Left lung (tissue), 10 donors: ENCODE measurements around the gene CDK5. TPM values are rescaled to one million over a fixed set of nuclear protein-coding genes. Genes with fewer than 3 reads are reported as not detected.

Experiments used
- ATAC-seq: fragments of 200-7000 bp; cut with Tn5 transposase; one replicate; pipeline ENCODE4 v1.9.1; 2020; ENCODE audit warnings: moderate library complexity
- DNase-seq, 4 donors: peaks; one replicate each; pipeline ENCODE4 v3.0.0-alpha.2; 2013 to 2020
- H3K27ac ChIP-seq, 2 donors: fragments of 200-600 bp; sonication (generic) in 1 of 2; one replicate each; pipeline versions ENCODE4 v1.5.0 to v1.8.0; 2020 to 2021
- H3K27me3 ChIP-seq, 2 donors: fragments of 200-600 bp; sonication (generic) in 1 of 2; one replicate each; pipeline versions ENCODE4 v1.5.0 to v1.8.0; 2020 to 2021
- H3K36me3 ChIP-seq, 2 donors: fragments of 200-600 bp; sonication (generic) in 1 of 2; one replicate each; pipeline versions ENCODE4 v1.5.0 to v1.8.0; 2020 to 2021
- H3K4me1 ChIP-seq, 2 donors: fragments of 200-600 bp; one replicate each; pipeline ENCODE4 v1.8.0; 2021
- H3K4me3 ChIP-seq, 2 donors: fragments of 200-600 bp; sonication (generic) in 1 of 2; one replicate each; pipeline versions ENCODE4 v1.5.0 to v1.8.0; 2020 to 2021; ENCODE audit warnings: mild to moderate bottlenecking in 1 of 2
- H3K9me3 ChIP-seq, 2 donors: fragments of 200-600 bp; sonication (generic) in 1 of 2; one replicate each; pipeline versions ENCODE4 v1.5.0 to v1.8.0; 2020 to 2021
- CTCF ChIP-seq, 2 donors: fragments of 200-600 bp; sonication (generic) in 1 of 2; IDR thresholded peaks; one replicate each; pipeline versions ENCODE4 v1.5.0 to v1.8.0; 2021; ENCODE audit warnings: antibody characterized with exemption in 2 of 2
- intact Hi-C, 2 donors: fragments of 100-400 bp; cut with DNase I; formaldehyde crosslinking; loops; one replicate each; pipeline versions ENCODE4 v1.11.2 to v1.14.2; 2022
- polyA plus RNA-seq, 6 donors: library from polyadenylated mRNA; unstranded; fragments of 120-200 nt; gene quantifications; one replicate each; pipeline ENCODE4 v1.2.1, GENCODE V29; 2013; ENCODE audit not compliant: insufficient read length in 6 of 6
- total RNA-seq, 2 donors: library from RNA; stranded (reverse); fragmentation: NEBNext Ultra II Directional; extraction: Animal tissue kit (Norgen Biotek cat#: 25700); gene quantifications; one replicate each; pipeline ENCODE4 v1.2.1, GENCODE V29; 2021
- donor health status: DM: no; HTN: yes; CAD: no.
- donor health status: DM: no; HTN: no; CAD: no.

The CDK5 gene
- total and polyA plus RNA-seq, 8 donors: 13.8 to 17.1 (median 14.7) TPM

- peak overlapping the region in 1 of 2 donors; percentile 26 for H3K4me3 ChIP-seq
- intact Hi-C loops: no loop called here
- peaks cover 16 to 64% of the 10 kb centered on the region in 2 donors for H3K4me1 ChIP-seq
- H3K9me3 ChIP-seq: no peaks in the 10 kb centered on the region
- TF ChIP-seq CTCF (IDR thresholded peaks at IDR 0.05): no peak
- peak; percentile 14 for ATAC-seq
- H3K27ac ChIP-seq: no peak overlapping the region
- no peak for DNase-seq
- H3K27me3 ChIP-seq: peaks cover 3 to 81% of the 10 kb centered on the region in 2 donors
- H3K36me3 ChIP-seq: no peaks in the 10 kb centered on the region
Observed at GRCh38 chr7:151011097-151011409, 46.6 kb downstream of the CDK5 start.

GRCh38 chr7:151010307-151011096 is 47.2 kb downstream of the CDK5 start:
- DNase-seq (peak in 1 of 4 donors; percentile 60), ATAC-seq (peak; percentile 60)
- peak overlapping the region in 1 of 2 donors; percentile 26 for H3K4me3 ChIP-seq
- H3K36me3 ChIP-seq: no peaks in the 10 kb centered on the region
- H3K4me1 ChIP-seq: peaks cover 16 to 64% of the 10 kb centered on the region in 2 donors
- H3K9me3 ChIP-seq: no peaks in the 10 kb centered on the region
- intact Hi-C loops: no loop called here
- TF ChIP-seq CTCF (IDR thresholded peaks at IDR 0.05): no peak
- H3K27ac ChIP-seq: peak overlapping the region in 1 of 2 donors; percentile 38
- peaks cover 3 to 75% of the 10 kb centered on the region in 2 donors for H3K27me3 ChIP-seq

GRCh38 chr7:151010037-151010306 is 47.7 kb downstream of the CDK5 start:
- Histone ChIP-seq H3K4me3 (no peak overlapping the region), H3K27ac (no peak overlapping the region), H3K27me3 (peaks cover 3 to 72% of the 10 kb centered on the region in 2 donors), H3K4me1 (peaks cover 16 to 60% of the 10 kb centered on the region in 2 donors), H3K9me3 (no peaks in the 10 kb centered on the region), H3K36me3 (no peaks in the 10 kb centered on the region)
- no peak for TF ChIP-seq CTCF (IDR thresholded peaks at IDR 0.05)
- no peak for ATAC-seq
- no peak for DNase-seq
- intact Hi-C loops: no loop called here

DNA sequence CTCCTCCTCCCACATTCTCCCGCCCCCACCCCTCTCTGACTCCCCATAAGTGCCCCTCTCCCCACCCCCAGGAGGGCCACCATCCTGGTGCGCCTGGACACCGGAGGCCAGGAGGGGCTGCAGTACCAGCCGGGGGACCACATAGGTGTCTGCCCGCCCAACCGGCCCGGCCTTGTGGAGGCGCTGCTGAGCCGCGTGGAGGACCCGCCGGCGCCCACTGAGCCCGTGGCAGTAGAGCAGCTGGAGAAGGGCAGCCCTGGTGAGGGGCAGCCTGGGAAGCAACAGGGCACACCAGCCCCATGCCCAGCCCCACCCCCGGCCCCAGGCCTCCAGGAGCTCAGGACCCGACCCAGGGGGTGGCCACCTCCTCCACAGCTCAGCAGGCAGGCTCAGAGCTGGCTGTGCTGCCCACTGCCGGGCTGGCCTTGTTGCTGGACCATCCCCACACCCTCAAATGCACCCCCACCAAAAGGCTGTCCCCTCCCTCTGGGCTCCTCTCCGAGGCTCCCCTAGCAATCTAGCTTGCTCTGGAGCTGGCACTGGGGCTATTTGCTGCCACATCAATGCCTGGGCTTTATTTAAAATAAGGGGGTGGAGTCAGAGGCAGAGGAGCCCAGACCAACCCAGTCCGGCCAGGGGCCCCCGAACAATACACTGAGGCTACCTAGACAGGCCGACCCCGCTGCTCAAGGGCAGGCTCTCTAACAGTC is 48.2 kb downstream of the CDK5 start:
- Histone ChIP-seq H3K4me1 (peaks cover 16 to 59% of the 10 kb centered on the region in 2 donors), H3K27ac (no peak overlapping the region), H3K27me3 (peaks cover 3 to 67% of the 10 kb centered on the region in 2 donors), H3K36me3 (no peaks in the 10 kb centered on the region), H3K4me3 (no peak overlapping the region), H3K9me3 (no peaks in the 10 kb centered on the region)
- TF ChIP-seq CTCF (IDR thresholded peaks at IDR 0.05): no peak
- intact Hi-C loops: no loop called here
- no peak for ATAC-seq
- DNase-seq: no peak

GRCh38 chr7:151008511-151009323 is 49.0 kb downstream of the CDK5 start:
- Histone ChIP-seq H3K4me3 (peak overlapping the region in 1 of 2 donors; percentile 9), H3K9me3 (no peaks in the 10 kb centered on the region), H3K4me1 (peaks cover 16 to 55% of the 10 kb centered on the region in 2 donors), H3K27me3 (peaks cover 3 to 60% of the 10 kb centered on the region in 2 donors), H3K27ac (no peak overlapping the region), H3K36me3 (no peaks in the 10 kb centered on the region)
- TF ChIP-seq CTCF (IDR thresholded peaks at IDR 0.05): peak; percentile 65 to 80
- peak; percentile 61 for ATAC-seq
- DNase-seq: peak in 3 of 4 donors; percentile 56 to 93 (median 62)
- intact Hi-C loops: no loop called here
